ENCODE results near the gene LTB.

- 0 out of 2 replicates have a peak, but pooled peaks have one; percentile 43 for TF ChIP-seq POLR2AphosphoS5 (IDR thresholded peaks at IDR 0.05; ENCODE audit: low read depth)
- no peak for TF ChIP-seq CTCF (IDR thresholded peaks at IDR 0.05; ENCODE audit: insufficient read depth, low read length)
Measured at GRCh38 chr6:31614684-31615578, 32.7 kb upstream of the LTB start, which contains the start of gene AIF1.
